Measurements from ENCODE around the gene PNKP.

PNKP gene

GRCh38 chr19:49896863-49897621 lies 29.7 kb upstream of the PNKP start, which contains the start of gene IL4I1:
TSS of gene IL4I1 (minus strand) at chr19:49896887. CDS start at chr19:49896160, 727 bp downstream.
- no peak for TF ChIP-seq CTCF (IDR thresholded peaks at IDR 0.05; ENCODE audit: unreplicated experiment in 3 of 3)
- H3K36me3 Mint-ChIP-seq (ENCODE audit: low read depth) = no peaks in the 10 kb centered on the region

GRCh38 chr19:49895566-49896297 lies 28.4 kb upstream of the PNKP start:
- Mint-ChIP-seq H3K36me3 (ENCODE audit: low read depth) (no peaks in the 10 kb centered on the region), H3K9me3 (no peaks in the 10 kb centered on the region), H3K27me3 (ENCODE audit: low read depth) (peaks cover 26% of the 10 kb centered on the region), H3K27ac (peak overlapping the region in 1 of 3 experiments; percentile 89), H3K4me3 (no peak overlapping the region), H3K4me1 (peaks cover 17% of the 10 kb centered on the region)
- no peak for TF ChIP-seq CTCF (IDR thresholded peaks at IDR 0.05; ENCODE audit: unreplicated experiment in 3 of 3)

More at GRCh38 chr19:49896863-49897621, 29.7 kb upstream of the PNKP start, which contains the start of gene IL4I1:
- peak within 1 kb of the TSS; percentile 47 to 90 (median 89) for H3K27ac Mint-ChIP-seq
- peaks cover 14% of the 10 kb centered on the region for H3K27me3 Mint-ChIP-seq (ENCODE audit: low read depth)
- no peaks in the 10 kb centered on the region for H3K9me3 Mint-ChIP-seq
- peak within 1 kb of the TSS in 2 of 3 experiments; percentile 28 to 29 for H3K4me3 Mint-ChIP-seq
- peaks cover 17% of the 10 kb centered on the region for H3K4me1 Mint-ChIP-seq

GRCh38 chr19:49894879-49895565 lies 27.6 kb upstream of the PNKP start:
- H3K36me3 Mint-ChIP-seq (ENCODE audit: low read depth) = no peaks in the 10 kb centered on the region
- TF ChIP-seq CTCF (IDR thresholded peaks at IDR 0.05; ENCODE audit: unreplicated experiment in 3 of 3) = no peak
- H3K9me3 Mint-ChIP-seq = no peaks in the 10 kb centered on the region
- H3K27me3 Mint-ChIP-seq (ENCODE audit: low read depth) = peaks cover 31% of the 10 kb centered on the region
- H3K27ac Mint-ChIP-seq = no peak overlapping the region
- peaks cover 17% of the 10 kb centered on the region for H3K4me1 Mint-ChIP-seq
- no peak overlapping the region for H3K4me3 Mint-ChIP-seq

GRCh38 chr19:49894011-49894664 lies 26.8 kb upstream of the PNKP start:
- no peak for TF ChIP-seq CTCF (IDR thresholded peaks at IDR 0.05; ENCODE audit: unreplicated experiment in 3 of 3)
- no peak overlapping the region for H3K4me3 Mint-ChIP-seq
- H3K4me1 Mint-ChIP-seq = peaks cover 17% of the 10 kb centered on the region
- H3K27me3 Mint-ChIP-seq (ENCODE audit: low read depth) = peaks cover 31% of the 10 kb centered on the region
- no peak overlapping the region for H3K27ac Mint-ChIP-seq
- no peaks in the 10 kb centered on the region for H3K36me3 Mint-ChIP-seq (ENCODE audit: low read depth)
- H3K9me3 Mint-ChIP-seq = no peaks in the 10 kb centered on the region

- Mint-ChIP-seq H3K9me3 (no peaks in the 10 kb centered on the region), H3K4me3 (no peak overlapping the region), H3K27ac (no peak overlapping the region), H3K36me3 (ENCODE audit: low read depth) (no peaks in the 10 kb centered on the region), H3K27me3 (ENCODE audit: low read depth) (peaks cover 31% of the 10 kb centered on the region), H3K4me1 (peaks cover 15% of the 10 kb centered on the region)
- TF ChIP-seq CTCF (IDR thresholded peaks at IDR 0.05; ENCODE audit: unreplicated experiment in 3 of 3) = no peak
Measured at GRCh38 chr19:49892716-49893115, 25.3 kb upstream of the PNKP start.
